HPDE6-E6E7 (cell line): ENCODE measurements around the gene XIST.
"Not testable (repeated sequence)": the region's sequence is repeated elsewhere in the genome, so short reads cannot be mapped to it uniquely, and the experiment has no call there.

Source experiments
- DNase-seq: peaks from one replicate; pipeline ENCODE4 v3.0.0; 2011; ENCODE audit warnings: missing footprints; ENCODE audit errors: extremely low spot score

XIST gene

GRCh38 chrX:73804109-73804508 is 48.4 kb downstream of the XIST start:
- not testable (repeated sequence) for DNase-seq

GRCh38 chrX:73799888-73800287 is 52.6 kb downstream of the XIST start:
- DNase-seq = no peak

GRCh38 chrX:73792511-73792910 is 60.0 kb downstream of the XIST start:
- not testable (repeated sequence) for DNase-seq

- no peak for DNase-seq
These were observed 67.0 kb downstream of the XIST start for GRCh38 chrX:73785493-73785892.
